Colon (tissue), 2 donors: ENCODE results near the gene MVP.

Experiments used
- FAIRE-seq: peaks from 2 replicates; lab custom pipeline; 2012; peaks lifted over from hg19 to GRCh38; lab: Jason Lieb, UNC
- donor health status: control.
- donor health status: control.

MVP gene

GRCh38 chr16:29804455-29805231 lies 15.6 kb upstream of the MVP start:
- FAIRE-seq = no peak

- no peak for FAIRE-seq
These were observed 14.8 kb upstream of the MVP start for GRCh38 chr16:29805232-29806098.

- FAIRE-seq = no peak
These were observed 14.1 kb upstream of the MVP start, which contains the start of gene MAZ for GRCh38 chr16:29806099-29806579. TSS of gene MAZ (plus strand) at chr16:29806529. CDS start at chr16:29806702, 173 bp downstream.

GRCh38 chr16:29806641-29807425 lies 13.4 kb upstream of the MVP start:
- no peak for FAIRE-seq

GRCh38 chr16:29807426-29808218 lies 12.6 kb upstream of the MVP start:
- FAIRE-seq = no peak

- FAIRE-seq = no peak
These were observed 11.9 kb upstream of the MVP start for GRCh38 chr16:29808219-29808900.

GRCh38 chr16:29809031-29809747 lies 11.1 kb upstream of the MVP start:
- FAIRE-seq = no peak

- no peak for FAIRE-seq
These were observed 10.2 kb upstream of the MVP start for GRCh38 chr16:29809850-29810698.

- FAIRE-seq = no peak
These were observed 9.5 kb upstream of the MVP start for GRCh38 chr16:29810699-29811169.

- FAIRE-seq = peak; percentile 75
These were observed 8.9 kb upstream of the MVP start for GRCh38 chr16:29811170-29811895.

- no peak for FAIRE-seq
These were observed 8.2 kb upstream of the MVP start, which contains the start of gene PRRT2 for GRCh38 chr16:29811896-29812665. TSS of gene PRRT2 (plus strand) at chr16:29812193. CDS start at chr16:29813055, 862 bp downstream.

- FAIRE-seq = no peak
These were observed 7.3 kb upstream of the MVP start for GRCh38 chr16:29812754-29813643.

GRCh38 chr16:29813644-29814562 lies 6.4 kb upstream of the MVP start:
- FAIRE-seq = no peak

- no peak for FAIRE-seq
These were observed 5.7 kb upstream of the MVP start for GRCh38 chr16:29814592-29814991.

- FAIRE-seq = no peak
These were observed 5.1 kb upstream of the MVP start for GRCh38 chr16:29815032-29815721.
